OCI-LY1 (cell line): ENCODE data around the gene BMP6.
"Not testable (repeated sequence)": the region's sequence is repeated elsewhere in the genome, so short reads cannot be mapped to it uniquely, and the experiment has no call there.

Experiments
- EZH2 ChIP-seq: fragments of 200-600 bp; sonication (generic), shearing (Covaris generic); IDR thresholded peaks from 2 replicates; pipeline ENCODE4 v1.8.0; 2017; ENCODE audit warnings: borderline replicate concordance, mixed run types, mild to moderate bottlenecking, antibody characterized with exemption, low read length, moderate library complexity, mixed read lengths
- TF ChIP-seq, protein P1 (sequence below): fragments of 200-600 bp; sonication (generic), shearing (Covaris generic); IDR thresholded peaks from 2 replicates; pipeline ENCODE4 v1.5.1; 2017; ENCODE audit warnings: mild to moderate bottlenecking, antibody characterized with exemption, low read length, moderate library complexity, mixed read lengths

DNA sequence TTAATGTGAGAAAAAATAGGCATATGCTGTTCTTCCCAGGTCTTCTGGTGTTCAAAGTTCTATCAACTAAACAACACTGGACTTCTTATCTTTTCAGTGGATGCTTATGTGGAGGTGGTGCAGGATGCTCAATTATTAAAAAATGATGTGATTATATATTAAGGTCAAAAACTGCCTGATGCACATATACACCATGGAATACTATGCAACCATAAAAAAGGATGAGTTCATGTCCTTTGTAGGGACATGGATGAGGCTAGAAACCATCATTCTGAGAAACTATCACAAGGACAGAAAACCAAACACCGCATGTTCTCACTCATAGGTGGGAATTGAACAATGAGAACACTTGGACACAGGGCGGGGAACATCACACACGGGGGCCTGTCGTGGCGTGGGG, 91.3 kb downstream of the BMP6 start:
- TF ChIP-seq EZH2: not testable (repeated sequence)
- TF ChIP-seq, protein P1, sequence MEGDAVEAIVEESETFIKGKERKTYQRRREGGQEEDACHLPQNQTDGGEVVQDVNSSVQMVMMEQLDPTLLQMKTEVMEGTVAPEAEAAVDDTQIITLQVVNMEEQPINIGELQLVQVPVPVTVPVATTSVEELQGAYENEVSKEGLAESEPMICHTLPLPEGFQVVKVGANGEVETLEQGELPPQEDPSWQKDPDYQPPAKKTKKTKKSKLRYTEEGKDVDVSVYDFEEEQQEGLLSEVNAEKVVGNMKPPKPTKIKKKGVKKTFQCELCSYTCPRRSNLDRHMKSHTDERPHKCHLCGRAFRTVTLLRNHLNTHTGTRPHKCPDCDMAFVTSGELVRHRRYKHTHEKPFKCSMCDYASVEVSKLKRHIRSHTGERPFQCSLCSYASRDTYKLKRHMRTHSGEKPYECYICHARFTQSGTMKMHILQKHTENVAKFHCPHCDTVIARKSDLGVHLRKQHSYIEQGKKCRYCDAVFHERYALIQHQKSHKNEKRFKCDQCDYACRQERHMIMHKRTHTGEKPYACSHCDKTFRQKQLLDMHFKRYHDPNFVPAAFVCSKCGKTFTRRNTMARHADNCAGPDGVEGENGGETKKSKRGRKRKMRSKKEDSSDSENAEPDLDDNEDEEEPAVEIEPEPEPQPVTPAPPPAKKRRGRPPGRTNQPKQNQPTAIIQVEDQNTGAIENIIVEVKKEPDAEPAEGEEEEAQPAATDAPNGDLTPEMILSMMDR: not testable (repeated sequence)
